Measurements from ENCODE around the gene DYNLT2B. TPM values are rescaled to one million over a fixed set of nuclear protein-coding genes. Genes with fewer than 3 reads are reported as not detected.
A peak's percentile ranks its signal among the peaks of the same experiment; 100 is the strongest.
"Not testable (repeated sequence)": the region's sequence is repeated elsewhere in the genome, so short reads cannot be mapped to it uniquely, and the experiment has no call there.

The DYNLT2B gene
- total RNA-seq, 5 donors from 2014 or later (not counting 1 experiment from before 2014, with no cell fraction given), result 3.2 to 8.5 (median 7.8) TPM

DNA sequence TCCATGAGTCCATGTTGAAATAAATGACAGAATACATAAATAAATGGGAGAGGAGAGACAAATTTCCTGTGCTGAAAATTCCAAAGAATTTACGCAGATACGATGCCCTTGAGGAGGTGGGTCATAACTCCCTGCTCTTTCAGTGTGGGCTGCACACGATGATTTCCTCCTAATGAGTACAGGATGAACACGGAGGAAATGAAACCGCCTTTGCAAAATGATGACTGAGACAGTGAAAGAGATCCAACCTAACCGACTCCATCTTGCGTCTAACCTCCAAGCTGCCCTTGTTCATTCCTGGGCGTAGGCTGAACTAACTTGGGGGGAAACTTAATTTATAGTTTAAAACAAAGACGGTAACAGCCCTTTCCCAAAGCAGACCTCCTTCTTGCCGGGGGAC, 15.5 kb downstream of the DYNLT2B start:
- not testable (repeated sequence) for H3K27ac ChIP-seq (ENCODE audit: low read length); H3K27ac Mint-ChIP-seq

DNA sequence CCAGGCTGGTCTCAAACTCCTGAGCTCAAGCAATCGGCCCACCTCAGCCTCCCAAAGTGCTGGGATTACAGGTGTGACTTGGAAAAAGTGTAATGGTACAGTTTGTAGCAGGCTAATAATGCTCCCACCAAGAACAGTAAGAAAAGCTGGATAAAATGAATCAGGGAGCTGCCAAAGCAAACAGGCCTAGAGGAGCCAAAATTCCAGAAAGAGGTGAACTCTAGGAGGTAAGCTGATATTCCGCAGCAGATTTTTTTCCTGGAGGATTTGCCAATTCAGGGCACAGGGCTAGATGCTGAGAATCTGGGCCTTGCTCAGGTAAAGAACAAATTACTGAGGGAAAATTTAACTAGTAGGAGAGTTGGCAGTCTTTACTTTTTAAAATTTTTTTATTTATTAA, 19.5 kb downstream of the DYNLT2B start:
- no peak for DNase-seq
- Mint-ChIP-seq H3K4me1 (peaks cover 0 to 3% (median 0%) of the 10 kb centered on the region in 3 donors), H3K36me3 (peaks cover 17% of the 10 kb centered on the region), H3K27ac (no peak overlapping the region), H3K9me3 (no peaks in the 10 kb centered on the region), H3K27me3 (no peaks in the 10 kb centered on the region), H3K4me3 (no peak overlapping the region)
- ATAC-seq (replicated peaks in 1 of 4), result no peak
- Histone ChIP-seq H3K27me3 (replicated peaks in 1 of 2; ENCODE audit: control insufficient read depth in 2 of 2, extremely low read depth in 1 of 2, insufficient read depth in 2 of 2, low read length in 1 of 2) (no peaks in the 10 kb centered on the region), H3K4me1 (ENCODE audit: control insufficient read depth in 1 of 2, extremely low read depth in 1 of 2, insufficient read depth in 2 of 2, low read length in 2 of 2) (no peaks in the 10 kb centered on the region), H3K4me3 (ENCODE audit: control insufficient read depth in 1 of 2, extremely low read depth in 1 of 2, low read length in 1 of 2) (no peak overlapping the region), H3K36me3 (ENCODE audit: control insufficient read depth in 2 of 2, extremely low read depth in 1 of 2, insufficient read depth in 1 of 2, low read length in 1 of 2) (peaks cover 0 to 6% of the 10 kb centered on the region in 2 donors), H3K9me3 (no peaks in the 10 kb centered on the region), H3K27ac (ENCODE audit: low read length) (no peak overlapping the region)
- ChIA-PET POLR2A (interaction anchor here (0.6 to 0.7 kb wide), 2 partner anchors 10 kb away, joined by 5 read pairs; no protein-coding TSS in a partner anchor), CTCF (interaction anchor here (0.6 kb wide), 2 partner anchors 135 to 1606 kb away, joined by 3 to 11 read pairs; no protein-coding TSS in a partner anchor)
- 88% methylated on average over 1 of the region's 2 CpGs for WGBS (ENCODE audit: insufficient coverage)

More for the DNA sequence above, 15.5 kb downstream of the DYNLT2B start:
- H3K4me1 Mint-ChIP-seq; H3K36me3 ChIP-seq (ENCODE audit: control insufficient read depth in 2 of 2, extremely low read depth in 1 of 2, insufficient read depth in 1 of 2, low read length in 1 of 2); DNase-seq; H3K9me3 ChIP-seq; ATAC-seq (replicated peaks in 1 of 4); POLR2A ChIA-PET; H3K9me3 Mint-ChIP-seq; H3K4me3 Mint-ChIP-seq; H3K4me1 ChIP-seq (ENCODE audit: control insufficient read depth in 1 of 2, extremely low read depth in 1 of 2, insufficient read depth in 2 of 2, low read length in 2 of 2); H3K27me3 Mint-ChIP-seq; H3K27me3 ChIP-seq (replicated peaks in 1 of 2; ENCODE audit: control insufficient read depth in 2 of 2, extremely low read depth in 1 of 2, insufficient read depth in 2 of 2, low read length in 1 of 2); H3K4me3 ChIP-seq (ENCODE audit: control insufficient read depth in 1 of 2, extremely low read depth in 1 of 2, low read length in 1 of 2): not testable (repeated sequence)
- CTCF ChIA-PET, result interaction anchor here in 1 of 2 donors (0.6 kb wide), 1 partner anchor 383 kb away, joined by 3 read pairs; no protein-coding TSS in a partner anchor
- 80% methylated on average over 1 of the region's 10 CpGs for WGBS (ENCODE audit: insufficient coverage)
- H3K36me3 Mint-ChIP-seq, result peaks cover 14% of the 10 kb centered on the region

GRCh38 chr3:196292286-196292923, 25.6 kb downstream of the DYNLT2B start:
- H3K4me3 ChIP-seq (ENCODE audit: control insufficient read depth in 1 of 2, extremely low read depth in 1 of 2, low read length in 1 of 2), result no peak overlapping the region
- no peak for ATAC-seq (replicated peaks in 1 of 4)
- WGBS (ENCODE audit: insufficient coverage), result 88% methylated on average over 2 of the region's 5 CpGs

GRCh38 chr3:196288141-196288460, 29.9 kb downstream of the DYNLT2B start:
- H3K27ac Mint-ChIP-seq, result peak overlapping the region; percentile 81 to 99
- peak overlapping the region; percentile 97 to 99 for H3K4me3 ChIP-seq (ENCODE audit: control insufficient read depth in 1 of 2, extremely low read depth in 1 of 2, low read length in 1 of 2)
- H3K27me3 ChIP-seq (replicated peaks in 1 of 2; ENCODE audit: control insufficient read depth in 2 of 2, extremely low read depth in 1 of 2, insufficient read depth in 2 of 2, low read length in 1 of 2), result no peaks in the 10 kb centered on the region
- H3K36me3 Mint-ChIP-seq, result no peaks in the 10 kb centered on the region
- 10% methylated on average over 4 of the region's 17 CpGs for WGBS (ENCODE audit: insufficient coverage)
- DNase-seq (peak in 8 of 35 experiments; percentile 21 to 66 (median 33)), ATAC-seq (replicated peaks in 1 of 4) (peak in 3 of 4 experiments; percentile 1 to 54 (median 1))
- peak overlapping the region; percentile 93 to 100 (median 99) for H3K4me3 Mint-ChIP-seq
- no peaks in the 10 kb centered on the region for H3K36me3 ChIP-seq (ENCODE audit: control insufficient read depth in 2 of 2, extremely low read depth in 1 of 2, insufficient read depth in 1 of 2, low read length in 1 of 2)
- H3K9me3 ChIP-seq, result no peaks in the 10 kb centered on the region
- H3K27ac ChIP-seq (ENCODE audit: low read length), result peak overlapping the region; percentile 81
- no peaks in the 10 kb centered on the region for H3K27me3 Mint-ChIP-seq
- peaks cover 35 to 51% (median 47%) of the 10 kb centered on the region in 3 donors for H3K4me1 Mint-ChIP-seq
- peaks cover 2 to 27% of the 10 kb centered on the region in 2 experiments for H3K4me1 ChIP-seq (ENCODE audit: control insufficient read depth in 1 of 2, extremely low read depth in 1 of 2, insufficient read depth in 2 of 2, low read length in 2 of 2)
- ChIA-PET POLR2A (no interaction called here), CTCF (interaction anchor here (0.7 kb wide), 2 partner anchors 526 to 1021 kb away, joined by 3 read pairs; no protein-coding TSS in a partner anchor)
- no peaks in the 10 kb centered on the region for H3K9me3 Mint-ChIP-seq

More at GRCh38 chr3:196292286-196292923, 25.6 kb downstream of the DYNLT2B start:
- no peaks in the 10 kb centered on the region for H3K27me3 ChIP-seq (replicated peaks in 1 of 2; ENCODE audit: control insufficient read depth in 2 of 2, extremely low read depth in 1 of 2, insufficient read depth in 2 of 2, low read length in 1 of 2)
- peaks cover 5 to 12% (median 11%) of the 10 kb centered on the region in 3 donors for H3K4me1 Mint-ChIP-seq
- H3K36me3 ChIP-seq (ENCODE audit: control insufficient read depth in 2 of 2, extremely low read depth in 1 of 2, insufficient read depth in 1 of 2, low read length in 1 of 2), result no peaks in the 10 kb centered on the region
- no peak overlapping the region for H3K27ac ChIP-seq (ENCODE audit: low read length)
- H3K9me3 Mint-ChIP-seq, result no peaks in the 10 kb centered on the region
- DNase-seq, result no peak
- H3K9me3 ChIP-seq, result no peaks in the 10 kb centered on the region
- H3K27me3 Mint-ChIP-seq, result no peaks in the 10 kb centered on the region
- H3K4me1 ChIP-seq (ENCODE audit: control insufficient read depth in 1 of 2, extremely low read depth in 1 of 2, insufficient read depth in 2 of 2, low read length in 2 of 2), result peaks cover 0 to 10% of the 10 kb centered on the region in 2 experiments
- CTCF ChIA-PET, result no interaction called here
- no peak overlapping the region for H3K27ac Mint-ChIP-seq
- POLR2A ChIA-PET, result no interaction called here
- peaks cover 4% of the 10 kb centered on the region for H3K36me3 Mint-ChIP-seq
- no peak overlapping the region for H3K4me3 Mint-ChIP-seq

- Histone ChIP-seq H3K4me3 (ENCODE audit: control insufficient read depth in 1 of 2, extremely low read depth in 1 of 2, low read length in 1 of 2) (peak within 1 kb of the TSS; percentile 97 to 99), H3K27ac (ENCODE audit: low read length) (peak within 1 kb of the TSS; percentile 81), H3K4me1 (ENCODE audit: control insufficient read depth in 1 of 2, extremely low read depth in 1 of 2, insufficient read depth in 2 of 2, low read length in 2 of 2) (peaks cover 2 to 27% of the 10 kb centered on the region in 2 experiments), H3K9me3 (no peaks in the 10 kb centered on the region), H3K27me3 (replicated peaks in 1 of 2; ENCODE audit: control insufficient read depth in 2 of 2, extremely low read depth in 1 of 2, insufficient read depth in 2 of 2, low read length in 1 of 2) (no peaks in the 10 kb centered on the region), H3K36me3 (ENCODE audit: control insufficient read depth in 2 of 2, extremely low read depth in 1 of 2, insufficient read depth in 1 of 2, low read length in 1 of 2) (no peaks in the 10 kb centered on the region)
- CTCF ChIA-PET, result interaction anchor here (0.7 kb wide), 2 partner anchors 527 to 1021 kb away, joined by 3 read pairs; no protein-coding TSS in a partner anchor
- Mint-ChIP-seq H3K4me3 (peak within 1 kb of the TSS; percentile 93 to 100 (median 99)), H3K27ac (peak within 1 kb of the TSS; percentile 98 to 99), H3K4me1 (peaks cover 35 to 51% (median 49%) of the 10 kb centered on the region in 3 donors), H3K27me3 (no peaks in the 10 kb centered on the region), H3K9me3 (no peaks in the 10 kb centered on the region), H3K36me3 (no peaks in the 10 kb centered on the region)
- WGBS (ENCODE audit: insufficient coverage), result under 1% methylated on average over 33 of the region's 55 CpGs
- ATAC-seq (replicated peaks in 1 of 4), result peak; percentile 89 to 94 (median 92)
- POLR2A ChIA-PET, result no interaction called here
- DNase-seq, result peak; percentile 38 to 85 (median 63)
Measured at GRCh38 chr3:196287440-196288140, 30.4 kb downstream of the DYNLT2B start, which contains the start of gene PCYT1A. TSS of gene PCYT1A (minus strand) at chr3:196287726. CDS start at chr3:196270531, 17,195 bp downstream.

DNA sequence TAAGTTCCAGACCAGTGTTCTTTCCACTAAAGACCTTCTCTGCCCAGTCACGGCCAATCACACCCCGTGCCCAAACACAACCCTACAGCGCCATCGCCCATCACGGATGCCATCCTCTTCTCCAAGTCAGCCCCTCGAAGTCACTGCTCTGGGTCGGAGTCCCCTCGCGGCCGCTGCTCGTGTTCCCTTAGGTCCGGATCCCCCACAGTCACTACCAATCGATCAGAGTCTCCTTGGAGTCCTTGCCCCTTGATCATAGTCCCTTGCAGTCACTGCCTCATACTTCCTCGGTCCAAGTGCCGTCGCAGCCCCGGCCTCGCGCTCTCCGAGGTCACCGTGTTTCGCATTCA, 31.0 kb downstream of the DYNLT2B start:
- H3K27me3 ChIP-seq (replicated peaks in 1 of 2; ENCODE audit: control insufficient read depth in 2 of 2, extremely low read depth in 1 of 2, insufficient read depth in 2 of 2, low read length in 1 of 2), result no peaks in the 10 kb centered on the region
- CTCF ChIA-PET, result no interaction called here
- DNase-seq (peak in 12 of 35 experiments; percentile 2 to 46 (median 11)), ATAC-seq (replicated peaks in 1 of 4) (peak; percentile 24 to 38 (median 36))
- no peaks in the 10 kb centered on the region for H3K27me3 Mint-ChIP-seq
- POLR2A ChIA-PET, result no interaction called here
- 0% methylated on average over 22 of the region's 22 CpGs for WGBS (ENCODE audit: insufficient coverage)
- no peaks in the 10 kb centered on the region for H3K9me3 Mint-ChIP-seq
- H3K36me3 Mint-ChIP-seq, result no peaks in the 10 kb centered on the region
- peak overlapping the region; percentile 98 to 99 for H3K27ac Mint-ChIP-seq
- no peaks in the 10 kb centered on the region for H3K36me3 ChIP-seq (ENCODE audit: control insufficient read depth in 2 of 2, extremely low read depth in 1 of 2, insufficient read depth in 1 of 2, low read length in 1 of 2)
- H3K4me1 ChIP-seq (ENCODE audit: control insufficient read depth in 1 of 2, extremely low read depth in 1 of 2, insufficient read depth in 2 of 2, low read length in 2 of 2), result peaks cover 2 to 27% of the 10 kb centered on the region in 2 experiments
- peaks cover 35 to 54% (median 51%) of the 10 kb centered on the region in 3 donors for H3K4me1 Mint-ChIP-seq
- peak overlapping the region; percentile 97 to 99 for H3K4me3 ChIP-seq (ENCODE audit: control insufficient read depth in 1 of 2, extremely low read depth in 1 of 2, low read length in 1 of 2)
- H3K4me3 Mint-ChIP-seq, result peak overlapping the region; percentile 93 to 100 (median 99)
- H3K27ac ChIP-seq (ENCODE audit: low read length), result peak overlapping the region; percentile 81
- no peaks in the 10 kb centered on the region for H3K9me3 ChIP-seq

Measured in T-cell (primary cell).